Activated CD4-positive, alpha-beta T cell treated with anti-CD3 and anti-CD28 coated beads, Interleukin-2, amount 50 U/mL, for 24 hours (primary cell): ENCODE results near the gene LEMD1.
"Not testable (repeated sequence)": the region's sequence is repeated elsewhere in the genome, so short reads cannot be mapped to it uniquely, and the experiment has no call there.

ENCODE experiments used
- DNase-seq, 2 donors: peaks; one replicate each; pipeline ENCODE4 v3.0.0-alpha.2; 2020; ENCODE audit warnings: low read depth in 1 of 2, low spot score in 1 of 2

Gene LEMD1

DNA sequence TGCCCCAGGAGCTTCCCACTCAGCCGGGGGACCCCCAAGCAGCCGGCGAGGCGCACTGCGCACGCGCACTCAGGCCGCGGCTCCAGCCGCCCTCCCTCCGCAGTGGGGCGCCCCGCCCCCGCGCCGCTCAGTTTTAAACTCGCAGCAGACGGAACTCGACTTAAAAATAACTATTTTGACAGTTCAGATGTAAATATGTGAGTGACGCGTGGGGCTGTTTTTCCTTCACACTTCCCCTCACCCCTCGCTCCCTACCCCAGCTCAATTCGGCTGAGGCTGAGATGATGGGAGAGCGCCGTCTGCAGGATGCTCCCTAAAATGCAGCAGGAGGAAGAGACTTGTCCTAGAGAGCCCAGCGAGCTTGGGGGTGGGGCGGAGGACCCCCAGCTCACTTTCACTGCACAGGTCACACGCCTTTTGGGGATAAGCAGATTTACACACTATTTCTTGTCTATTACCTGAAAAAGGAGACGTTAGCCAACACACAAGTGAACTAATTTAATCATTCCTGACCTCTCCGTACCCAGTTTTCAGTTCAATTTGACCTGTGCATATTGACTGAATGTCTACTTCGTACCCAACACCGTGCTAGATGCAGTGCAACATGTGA is 8.9 kb upstream of the LEMD1 start:
- DNase-seq = peak; percentile 22 to 29

GRCh38 chr1:205429762-205430695 is 8.2 kb upstream of the LEMD1 start:
- no peak for DNase-seq

DNA sequence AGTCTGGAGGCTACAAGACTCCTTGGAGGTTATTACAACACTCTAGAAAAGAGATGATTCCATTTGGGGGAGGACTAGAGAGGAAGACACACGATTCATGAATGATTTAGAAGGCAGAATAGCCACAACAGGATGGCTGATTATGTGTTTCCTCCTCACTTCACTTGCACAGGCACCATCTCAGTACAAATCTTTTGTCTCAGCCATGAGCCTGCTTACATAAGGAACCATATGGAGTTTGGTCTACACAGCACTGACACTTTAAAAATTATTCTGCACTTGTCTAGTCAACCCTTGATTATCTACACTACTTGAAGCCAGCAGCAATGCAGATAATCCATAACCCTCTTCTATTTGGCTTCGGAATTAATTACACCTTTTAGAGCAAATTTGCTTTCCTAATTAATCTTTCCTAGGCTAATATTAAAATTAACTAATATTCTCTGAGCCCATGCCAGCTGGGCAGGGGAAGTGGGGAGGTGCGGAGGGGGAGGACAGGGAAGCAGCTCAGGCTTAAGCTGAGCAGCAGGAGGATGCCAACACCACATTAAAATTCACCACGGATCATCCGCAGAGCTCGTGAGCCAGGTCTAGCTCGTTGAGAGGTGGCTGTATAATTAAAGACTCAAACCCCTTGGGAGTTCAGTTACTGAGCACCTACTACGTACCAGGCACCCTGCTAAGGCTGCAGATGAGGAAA is 3.2 kb upstream of the LEMD1 start:
- DNase-seq = no peak

DNA sequence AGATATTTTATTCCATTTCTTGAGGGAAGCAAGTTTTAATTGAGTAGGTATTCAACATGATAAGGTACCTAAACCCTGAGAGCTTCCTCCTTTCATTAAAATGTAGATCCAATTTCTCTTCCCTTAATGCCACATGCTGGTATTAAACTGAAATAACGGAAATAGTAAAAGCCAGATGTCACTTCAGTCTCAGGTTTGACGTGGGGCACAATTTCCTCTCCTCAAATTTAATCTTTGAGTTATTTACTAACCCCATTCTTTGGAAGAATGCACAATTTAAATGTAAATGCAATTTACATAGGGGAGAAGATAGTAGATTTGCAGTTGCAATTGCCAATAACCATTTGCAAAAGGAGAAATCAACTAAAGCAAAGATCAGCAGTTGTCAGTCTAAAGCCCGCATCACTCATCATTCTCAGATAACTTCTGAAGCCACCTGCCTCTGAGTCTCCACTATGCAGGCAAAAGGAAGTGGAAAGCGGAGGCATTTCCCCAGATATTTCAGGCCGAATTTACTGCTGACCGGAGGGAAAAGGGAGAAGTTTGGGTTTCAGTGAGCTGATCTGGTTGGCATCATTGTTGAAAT is 2.1 kb upstream of the LEMD1 start:
- no peak for DNase-seq

GRCh38 chr1:205422993-205423642 is 1.3 kb upstream of the LEMD1 start:
- no peak for DNase-seq

DNA sequence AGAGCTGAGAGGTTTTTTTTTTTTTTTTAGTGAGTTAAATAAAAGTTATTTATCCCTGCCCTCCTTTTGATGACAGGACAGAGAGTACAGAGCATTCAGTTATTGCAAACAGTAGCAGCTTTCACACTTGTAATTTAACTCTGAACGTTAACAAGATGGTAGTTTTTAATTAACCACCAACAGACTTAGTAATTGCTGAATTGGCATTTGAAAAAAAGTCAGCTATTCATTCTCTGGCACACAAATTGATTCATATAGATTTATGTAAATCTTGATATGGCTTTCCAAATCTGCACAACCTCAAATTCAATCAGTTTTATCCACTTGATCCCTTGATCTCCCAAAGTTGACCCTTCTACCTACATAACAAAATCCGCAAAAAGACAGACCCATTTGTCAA is 918 bp downstream of the LEMD1 start:
- no peak for DNase-seq

DNA sequence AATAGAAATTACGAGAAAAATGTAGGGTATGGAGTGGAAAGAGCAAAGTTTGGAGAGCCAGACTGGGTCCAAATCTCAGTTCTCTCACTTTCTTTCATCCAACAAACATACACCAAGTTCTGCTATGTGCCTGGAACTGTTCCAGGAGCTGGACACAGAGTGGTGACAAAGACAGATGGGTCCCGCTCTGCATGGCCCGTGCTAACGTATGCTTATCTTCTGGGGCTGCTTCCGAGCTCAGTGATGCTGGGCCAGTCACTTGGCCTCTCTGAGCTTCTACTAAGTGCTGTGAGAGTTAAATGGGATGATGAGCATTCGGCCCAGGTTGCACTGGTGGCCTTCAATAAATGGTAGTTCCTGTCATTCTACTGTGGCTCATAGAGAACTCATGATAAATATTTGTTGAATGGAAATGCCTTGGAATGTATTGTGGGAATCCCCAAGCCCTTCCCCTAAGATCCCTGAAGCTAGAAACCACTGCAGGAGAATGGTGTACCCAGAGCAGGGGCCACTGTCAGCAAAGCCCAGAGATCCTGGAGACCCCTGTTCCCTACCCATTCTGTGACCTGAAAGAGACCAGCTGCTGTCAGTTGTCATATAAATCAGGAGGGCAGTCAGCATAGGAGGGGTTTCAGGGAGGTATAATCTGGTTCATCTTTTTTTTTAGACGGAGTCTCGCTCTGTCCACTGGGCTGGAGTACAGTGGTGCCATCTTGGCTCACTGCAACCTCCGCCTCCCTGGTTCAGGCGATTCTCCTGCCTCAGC is 3.8 kb downstream of the LEMD1 start:
- no peak for DNase-seq

DNA sequence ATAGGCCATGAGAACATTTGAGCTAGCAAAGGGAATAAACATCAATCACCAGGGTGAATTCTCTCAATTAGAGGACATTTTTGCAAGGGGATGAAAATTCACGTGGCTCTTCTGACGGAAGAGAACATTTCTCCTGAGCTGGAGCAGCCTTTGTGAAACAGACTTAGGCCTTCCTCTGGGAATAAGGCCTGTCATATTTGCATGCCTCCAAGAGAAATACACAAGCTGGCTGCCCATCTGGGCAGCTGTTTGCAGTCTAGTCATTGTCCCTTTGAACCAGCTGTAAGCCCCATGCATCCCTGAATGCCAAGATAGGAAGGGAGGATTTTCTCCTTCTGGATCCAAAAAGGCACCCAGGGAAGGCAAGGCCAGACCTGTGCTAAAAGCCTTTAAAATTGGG is 5.5 kb downstream of the LEMD1 start:
- DNase-seq = no peak

- no peak for DNase-seq
These were observed 11.1 kb downstream of the LEMD1 start for GRCh38 chr1:205410581-205411298.

GRCh38 chr1:205407970-205408369 is 13.9 kb downstream of the LEMD1 start:
- DNase-seq = no peak

- DNase-seq = not testable (repeated sequence)
These were observed 15.6 kb downstream of the LEMD1 start for GRCh38 chr1:205406252-205406651.

- DNase-seq = not testable (repeated sequence)
These were observed 17.4 kb downstream of the LEMD1 start for GRCh38 chr1:205404484-205404883.

DNA sequence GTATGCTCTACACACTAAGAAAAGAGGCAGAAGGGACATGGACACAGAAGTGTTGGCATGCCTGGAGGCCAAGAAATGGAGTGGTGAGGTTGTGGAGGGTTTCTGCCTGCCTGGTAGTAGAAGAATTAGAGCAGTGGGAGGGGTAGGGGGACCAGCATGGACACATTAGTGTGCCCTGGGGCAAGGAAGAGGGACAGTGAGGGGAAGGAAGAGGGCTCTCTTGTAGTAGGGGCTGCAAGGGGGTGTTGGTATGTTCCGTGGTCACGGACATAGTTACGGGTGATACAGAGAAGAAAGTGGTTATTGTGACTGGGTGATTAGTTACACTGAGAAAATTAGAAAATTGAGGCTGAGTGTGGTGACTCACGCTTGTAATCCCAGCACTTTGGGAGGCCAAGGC is 23.3 kb downstream of the LEMD1 start:
- DNase-seq = no peak

- DNase-seq = peak in 1 of 2 donors; percentile 5
These were observed 24.8 kb downstream of the LEMD1 start for GRCh38 chr1:205396967-205397616.

DNA sequence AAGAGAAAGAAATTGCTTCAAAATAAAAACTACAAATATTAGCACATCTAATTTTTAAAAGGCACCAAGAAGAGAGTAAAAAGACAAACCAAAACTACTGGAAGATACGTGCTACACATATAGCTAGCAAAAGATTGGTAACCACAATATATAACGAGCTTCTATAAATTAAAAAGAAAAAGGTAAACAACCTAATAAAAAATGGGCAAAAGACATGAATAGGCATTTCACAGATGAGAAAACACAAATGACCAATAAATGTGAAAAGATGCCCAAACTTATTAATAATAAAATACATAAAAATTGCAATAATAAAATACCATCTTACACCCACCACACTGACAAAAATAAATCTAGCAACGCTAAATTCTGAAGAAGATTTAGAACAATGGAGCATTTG is 26.2 kb downstream of the LEMD1 start:
- no peak for DNase-seq

DNA sequence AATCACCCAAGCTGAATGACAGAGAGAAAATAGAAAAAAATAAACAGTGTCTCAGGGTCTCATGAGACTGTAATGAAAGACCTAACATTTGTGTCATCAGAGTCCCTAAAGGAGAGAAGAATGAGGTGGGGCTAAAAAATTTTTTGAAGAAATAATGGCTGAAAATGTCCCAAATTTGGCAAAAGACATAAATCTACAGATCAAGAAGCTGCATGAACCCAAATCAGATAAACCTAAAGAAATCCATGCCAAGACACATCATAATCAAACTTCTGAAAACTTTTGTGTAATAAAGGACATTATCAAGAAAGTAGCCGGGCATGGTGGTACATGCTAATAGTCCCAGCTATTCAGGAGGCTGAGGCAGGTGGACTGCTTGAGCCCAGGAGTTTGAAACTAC is 29.2 kb downstream of the LEMD1 start:
- DNase-seq = no peak

- DNase-seq = no peak
These were observed 30.5 kb downstream of the LEMD1 start for GRCh38 chr1:205391386-205391785.

- no peak for DNase-seq
These were observed 34.0 kb downstream of the LEMD1 start for GRCh38 chr1:205387845-205388244.

DNA sequence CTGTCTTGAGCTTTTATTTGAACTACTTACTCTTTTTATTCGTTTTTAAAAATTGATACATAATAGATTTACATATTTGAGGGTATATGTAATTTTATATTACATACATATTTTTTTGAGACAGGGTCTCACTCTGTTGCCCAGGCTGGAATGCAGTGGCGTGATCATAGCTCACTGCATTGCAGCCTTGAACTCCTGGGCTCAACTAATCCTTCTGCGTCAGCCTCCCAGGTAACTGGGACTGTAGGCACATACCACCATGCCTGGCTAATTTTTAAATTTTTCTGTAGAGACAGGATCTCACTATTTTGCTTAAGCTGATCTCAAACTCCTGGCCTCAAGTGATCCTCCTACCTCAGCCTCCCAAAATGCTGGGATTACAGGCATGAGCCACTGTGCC is 38.9 kb downstream of the LEMD1 start:
- not testable (repeated sequence) for DNase-seq
